HepG2 (cell line): ENCODE results near the gene RTN4RL2. TPM values are rescaled to one million over a fixed set of nuclear protein-coding genes. Genes with fewer than 3 reads are reported as not detected.

Experiments
- FOXJ3 ChIP-seq: sonication (generic); formaldehyde crosslinking; IDR thresholded peaks from 2 replicates; pipeline ENCODE4 v1.4.0; 2020; ENCODE audit warnings: missing genetic modification reagents, mild to moderate bottlenecking, borderline replicate concordance
- ISL2 ChIP-seq: sonication (generic); formaldehyde crosslinking; IDR thresholded peaks from 2 replicates; pipeline ENCODE4 v1.5.0; 2020; ENCODE audit warnings: missing genetic modification reagents
- MAFK ChIP-seq, 2 experiments: IDR thresholded peaks in 1 of 2; conservative IDR thresholded peaks in 1 of 2; 2 replicates each; pipeline ENCODE4 v1.6.1; 2011; ENCODE audit warnings: improper control_type of control experiment in 2 of 2, low read length in 2 of 2
- MIXL1 ChIP-seq: IDR thresholded peaks from 2 replicates; pipeline ENCODE4 v1.6.1; 2016
- NFIC ChIP-seq: IDR thresholded peaks from 2 replicates; pipeline ENCODE4 v1.6.1; 2012; ENCODE audit warnings: mild to moderate bottlenecking, low read length, inconsistent platforms
- POLR2G ChIP-seq: fragments of 200-400 bp; formaldehyde crosslinking; IDR thresholded peaks from 2 replicates; pipeline ENCODE4 v1.6.1; 2018; ENCODE audit warnings: mild to moderate bottlenecking, low read depth, low read length, moderate library complexity
- SMYD3 ChIP-seq: sonication (generic); formaldehyde crosslinking; IDR thresholded peaks from 2 replicates; pipeline ENCODE4 v1.8.1; 2023; ENCODE audit warnings: mild to moderate bottlenecking, missing genetic modification reagents
- TMF1 ChIP-seq: sonication (generic); formaldehyde crosslinking; IDR thresholded peaks from 2 replicates; pipeline ENCODE4 v1.8.1; 2022; ENCODE audit warnings: low read depth, missing genetic modification reagents
- ZFP90 ChIP-seq: sonication (generic); formaldehyde crosslinking; IDR thresholded peaks from 2 replicates; pipeline ENCODE4 v1.8.0; 2022; ENCODE audit warnings: missing genetic modification reagents, mild to moderate bottlenecking, inconsistent platforms, borderline replicate concordance
- ZNF143 ChIP-seq: sonication (generic); formaldehyde crosslinking; IDR thresholded peaks from 2 replicates; pipeline ENCODE4 v1.4.0; 2020; ENCODE audit warnings: missing genetic modification reagents
- ZNF550 ChIP-seq: sonication (generic); formaldehyde crosslinking; IDR thresholded peaks from 2 replicates; pipeline ENCODE4 v1.4.0; 2020; ENCODE audit warnings: mild to moderate bottlenecking, missing genetic modification reagents, borderline replicate concordance
- ZNF629 ChIP-seq: sonication (generic); formaldehyde crosslinking; conservative IDR thresholded peaks from 2 replicates; pipeline ENCODE4 v1.5.0; 2020; ENCODE audit warnings: missing genetic modification reagents
- ZNF773 ChIP-seq: sonication (generic); formaldehyde crosslinking; IDR thresholded peaks from 2 replicates; pipeline ENCODE4 v1.4.0; 2020; ENCODE audit warnings: missing genetic modification reagents, borderline replicate concordance
- polyA plus RNA-seq, 8 experiments: library from polyadenylated mRNA; depleted of rRNA in 3 of 8; stranded (reverse) in 7 of 8; unstranded in 1 of 8; fragments of >200 nt; fragmentation: Illumina TruSeq in 4 of 8; extraction: Trizol in 4 of 8; gene quantifications; 2 replicates each; pipeline versions ENCODE4 v1.2.1 to v1.2.3, GENCODE V29; 2011 to 2016; ENCODE audit warnings: low read depth in 4 of 8, missing spikeins in 1 of 8, mixed read lengths in 1 of 8; ENCODE audit not compliant: insufficient read depth in 1 of 8
- total RNA-seq, 5 experiments: library from RNA; depleted of rRNA; stranded (reverse); fragments of >200 nt; fragmentation: Illumina TruSeq; extraction: Trizol; gene quantifications; 2 replicates each; pipeline ENCODE4 v1.2.3, GENCODE V29; 2016; ENCODE audit warnings: low read depth in 1 of 5
- TF ChIP-seq, protein P1 (sequence below): sonication (generic); formaldehyde crosslinking; IDR thresholded peaks from 2 replicates; pipeline ENCODE4 v1.8.1; 2023; ENCODE audit warnings: mild to moderate bottlenecking, inconsistent platforms, moderate library complexity, missing genetic modification reagents, borderline replicate concordance
- TF ChIP-seq, protein P2 (sequence below): sonication (generic); formaldehyde crosslinking; IDR thresholded peaks from 2 replicates; pipeline ENCODE4 v1.9.0; 2021; ENCODE audit warnings: missing genetic modification reagents, mild to moderate bottlenecking, borderline replicate concordance
- TF ChIP-seq, protein P3 (sequence below): sonication (generic); formaldehyde crosslinking; IDR thresholded peaks from 2 replicates; pipeline ENCODE4 v1.4.0; 2020; ENCODE audit warnings: mild to moderate bottlenecking, missing genetic modification reagents
- TF ChIP-seq, protein P4 (sequence below): sonication (generic); formaldehyde crosslinking; IDR thresholded peaks from 2 replicates; pipeline ENCODE4 v1.5.0; 2020; ENCODE audit warnings: missing genetic modification reagents
- TF ChIP-seq, protein P5 (sequence below): fragments of 450-650 bp; IDR thresholded peaks from 2 replicates; pipeline ENCODE4 v1.6.1; 2016

Gene RTN4RL2
- total and polyA plus RNA-seq, 2 of the 13 experiments (the other 11 are each of a cell fraction or from before 2014, with no cell fraction given): 1.3 to 4.3 TPM

DNA sequence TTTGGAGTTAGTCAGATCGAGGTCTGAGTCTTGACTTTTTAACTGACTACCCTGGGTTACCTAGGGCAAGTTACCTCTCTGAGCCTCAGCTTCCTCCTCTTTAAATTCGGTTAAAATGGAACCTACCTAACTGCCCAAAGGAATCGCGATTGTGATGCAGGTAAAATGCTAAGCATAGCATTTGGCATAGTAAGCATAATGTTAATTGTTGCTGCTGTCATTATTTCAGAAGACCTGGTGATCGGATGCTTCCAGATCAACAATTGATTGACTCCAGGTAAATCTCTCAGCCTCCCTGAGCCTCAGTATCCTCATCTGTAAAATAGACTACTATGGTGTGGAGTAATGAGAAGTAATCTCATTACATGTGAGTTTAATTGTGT lies 55.7 kb downstream of the RTN4RL2 start (continued):
- TF ChIP-seq, protein P1, sequence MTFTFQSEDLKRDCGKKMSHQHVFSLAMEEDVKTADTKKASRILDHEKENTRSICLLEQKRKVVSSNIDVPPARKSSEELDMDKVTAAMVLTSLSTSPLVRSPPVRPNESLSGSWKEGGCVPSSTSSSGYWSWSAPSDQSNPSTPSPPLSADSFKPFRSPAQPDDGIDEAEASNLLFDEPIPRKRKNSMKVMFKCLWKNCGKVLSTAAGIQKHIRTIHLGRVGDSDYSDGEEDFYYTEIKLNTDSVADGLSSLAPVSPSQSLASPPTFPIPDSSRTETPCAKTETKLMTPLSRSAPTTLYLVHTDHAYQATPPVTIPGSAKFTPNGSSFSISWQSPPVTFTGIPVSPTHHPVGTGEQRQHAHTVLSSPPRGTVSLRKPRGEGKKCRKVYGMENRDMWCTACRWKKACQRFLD (CRISPR knock-in tag): no peak
- TF ChIP-seq ZNF773 (CRISPR knock-in tag) (0 out of 2 replicates have a peak, but pooled peaks have one; percentile 20), FOXJ3 (CRISPR knock-in tag) (0 out of 2 replicates have a peak, but pooled peaks have one; percentile 44), MIXL1 (CRISPR knock-in tag) (no peak), TMF1 (CRISPR knock-in tag) (no peak), ZNF629 (CRISPR knock-in tag) (peak; percentile 74), ISL2 (CRISPR knock-in tag) (0 out of 2 replicates have a peak, but pooled peaks have one; percentile 8), MAFK (conservative IDR thresholded peaks at IDR 0.05 in 1 of 2, IDR thresholded peaks at IDR 0.05 in 1 of 2; ENCODE audit: low read length in 2 of 2) (peak; percentile 71 to 75), NFIC (no peak), ZNF550 (CRISPR knock-in tag) (no peak), SMYD3 (no peak), POLR2G (no peak), ZFP90 (CRISPR knock-in tag) (0 out of 2 replicates have a peak, but pooled peaks have one; percentile 7), ZNF143 (CRISPR knock-in tag) (0 out of 2 replicates have a peak, but pooled peaks have one; percentile 6)
- TF ChIP-seq, protein P2, sequence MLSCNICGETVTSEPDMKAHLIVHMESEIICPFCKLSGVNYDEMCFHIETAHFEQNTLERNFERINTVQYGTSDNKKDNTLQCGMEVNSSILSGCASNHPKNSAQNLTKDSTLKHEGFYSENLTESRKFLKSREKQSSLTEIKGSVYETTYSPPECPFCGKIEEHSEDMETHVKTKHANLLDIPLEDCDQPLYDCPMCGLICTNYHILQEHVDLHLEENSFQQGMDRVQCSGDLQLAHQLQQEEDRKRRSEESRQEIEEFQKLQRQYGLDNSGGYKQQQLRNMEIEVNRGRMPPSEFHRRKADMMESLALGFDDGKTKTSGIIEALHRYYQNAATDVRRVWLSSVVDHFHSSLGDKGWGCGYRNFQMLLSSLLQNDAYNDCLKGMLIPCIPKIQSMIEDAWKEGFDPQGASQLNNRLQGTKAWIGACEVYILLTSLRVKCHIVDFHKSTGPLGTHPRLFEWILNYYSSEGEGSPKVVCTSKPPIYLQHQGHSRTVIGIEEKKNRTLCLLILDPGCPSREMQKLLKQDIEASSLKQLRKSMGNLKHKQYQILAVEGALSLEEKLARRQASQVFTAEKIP (CRISPR knock-in tag): no peak
- TF ChIP-seq, protein P3, sequence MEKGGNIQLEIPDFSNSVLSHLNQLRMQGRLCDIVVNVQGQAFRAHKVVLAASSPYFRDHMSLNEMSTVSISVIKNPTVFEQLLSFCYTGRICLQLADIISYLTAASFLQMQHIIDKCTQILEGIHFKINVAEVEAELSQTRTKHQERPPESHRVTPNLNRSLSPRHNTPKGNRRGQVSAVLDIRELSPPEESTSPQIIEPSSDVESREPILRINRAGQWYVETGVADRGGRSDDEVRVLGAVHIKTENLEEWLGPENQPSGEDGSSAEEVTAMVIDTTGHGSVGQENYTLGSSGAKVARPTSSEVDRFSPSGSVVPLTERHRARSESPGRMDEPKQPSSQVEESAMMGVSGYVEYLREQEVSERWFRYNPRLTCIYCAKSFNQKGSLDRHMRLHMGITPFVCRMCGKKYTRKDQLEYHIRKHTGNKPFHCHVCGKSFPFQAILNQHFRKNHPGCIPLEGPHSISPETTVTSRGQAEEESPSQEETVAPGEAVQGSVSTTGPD (CRISPR knock-in tag): no peak
- TF ChIP-seq, protein P4, sequence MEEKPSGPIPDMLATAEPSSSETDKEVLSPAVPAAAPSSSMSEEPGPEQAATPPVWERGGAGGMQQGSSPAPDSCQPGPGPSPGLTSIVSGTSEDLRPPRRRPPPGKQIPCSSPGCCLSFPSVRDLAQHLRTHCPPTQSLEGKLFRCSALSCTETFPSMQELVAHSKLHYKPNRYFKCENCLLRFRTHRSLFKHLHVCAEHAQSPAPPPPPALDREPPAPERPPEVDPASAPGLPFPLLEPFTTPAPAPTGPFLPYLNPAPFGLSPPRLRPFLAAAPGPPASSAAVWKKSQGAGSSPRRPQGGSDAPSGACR: no peak
- TF ChIP-seq, protein P5, sequence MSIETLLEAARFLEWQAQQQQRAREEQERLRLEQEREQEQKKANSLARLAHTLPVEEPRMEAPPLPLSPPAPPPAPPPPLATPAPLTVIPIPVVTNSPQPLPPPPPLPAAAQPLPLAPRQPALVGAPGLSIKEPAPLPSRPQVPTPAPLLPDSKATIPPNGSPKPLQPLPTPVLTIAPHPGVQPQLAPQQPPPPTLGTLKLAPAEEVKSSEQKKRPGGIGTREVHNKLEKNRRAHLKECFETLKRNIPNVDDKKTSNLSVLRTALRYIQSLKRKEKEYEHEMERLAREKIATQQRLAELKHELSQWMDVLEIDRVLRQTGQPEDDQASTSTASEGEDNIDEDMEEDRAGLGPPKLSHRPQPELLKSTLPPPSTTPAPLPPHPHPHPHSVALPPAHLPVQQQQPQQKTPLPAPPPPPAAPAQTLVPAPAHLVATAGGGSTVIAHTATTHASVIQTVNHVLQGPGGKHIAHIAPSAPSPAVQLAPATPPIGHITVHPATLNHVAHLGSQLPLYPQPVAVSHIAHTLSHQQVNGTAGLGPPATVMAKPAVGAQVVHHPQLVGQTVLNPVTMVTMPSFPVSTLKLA: no peak
- TF ChIP-seq, all 625 proteins: peak for 10
